ENCODE measurements around the gene SIK3. TPM values are rescaled to one million over a fixed set of nuclear protein-coding genes. Genes with fewer than 3 reads are reported as not detected.

SIK3 gene
- total RNA-seq, 2 experiments from 2014 or later: 81.4 to 86.1 TPM

- H3K4me1 ChIP-seq (ENCODE audit: insufficient read depth, low read length): peaks cover 49% of the 10 kb centered on the region
- Mint-ChIP-seq H3K27ac (peak overlapping the region; percentile 96), H3K27me3 (no peaks in the 10 kb centered on the region), H3K4me1 (ENCODE audit: low read depth) (peaks cover 72% of the 10 kb centered on the region), H3K9me3 (no peaks in the 10 kb centered on the region), H3K4me3 (peak overlapping the region; percentile 99), H3K36me3 (ENCODE audit: low read depth) (peaks cover 31% of the 10 kb centered on the region)
- no peak for TF ChIP-seq CTCF (IDR thresholded peaks at IDR 0.05)
- ChIA-PET CTCF (interaction anchor here (0.9 to 1.4 kb wide), 5 partner anchors 9 to 305 kb away, joined by 3 to 4 read pairs (median 3); no protein-coding TSS in a partner anchor), POLR2A (interaction anchor here (0.8 to 2.9 kb wide), 10 partner anchors 23 to 306 kb away, joined by 3 to 22 read pairs (median 6); partner anchors contain the start of genes APOA5, PAFAH1B2 and SIDT2)
- intact Hi-C loops (cut with DNase I, micrococcal nuclease): loop anchor here in 1 of 2 experiments (2.0 to 5.0 kb wide), 3 partner anchors 14 to 170 kb away; no protein-coding TSS in a partner anchor
- peaks cover 8% of the 10 kb centered on the region for H3K36me3 ChIP-seq (ENCODE audit: insufficient read depth, low read length)
- H3K27me3 ChIP-seq (ENCODE audit: control insufficient read depth in 1 of 2, insufficient read depth in 2 of 2, low read length in 2 of 2): no peaks in the 10 kb centered on the region
- ATAC-seq (ENCODE audit: poor library complexity) (peak; percentile 50), DNase-seq (peak in 13 of 14 experiments; percentile 27 to 85 (median 48))
- no peaks in the 10 kb centered on the region for H3K9me3 ChIP-seq (ENCODE audit: control insufficient read depth in 1 of 2, insufficient read depth in 1 of 2, low read length in 2 of 2)
- peak overlapping the region; percentile 81 to 93 for H3K27ac ChIP-seq (ENCODE audit: low read depth in 1 of 2, low read length in 2 of 2)
- H3K4me3 ChIP-seq (ENCODE audit: low read length): peak overlapping the region; percentile 89
Measured at GRCh38 chr11:117096201-117096991, 1.8 kb downstream of the SIK3 start.

- Histone ChIP-seq H3K27me3 (ENCODE audit: control insufficient read depth in 1 of 2, insufficient read depth in 2 of 2, low read length in 2 of 2) (no peaks in the 10 kb centered on the region), H3K4me3 (ENCODE audit: low read length) (peak overlapping the region; percentile 89), H3K27ac (ENCODE audit: low read depth in 1 of 2, low read length in 2 of 2) (peak overlapping the region; percentile 37 to 93), H3K9me3 (ENCODE audit: control insufficient read depth in 1 of 2, insufficient read depth in 1 of 2, low read length in 2 of 2) (no peaks in the 10 kb centered on the region), H3K36me3 (ENCODE audit: insufficient read depth, low read length) (peaks cover 8% of the 10 kb centered on the region), H3K4me1 (ENCODE audit: insufficient read depth, low read length) (peaks cover 49% of the 10 kb centered on the region)
- peak in 3 of 14 experiments; percentile 35 to 42 (median 39) for DNase-seq
- Mint-ChIP-seq H3K27me3 (no peaks in the 10 kb centered on the region), H3K36me3 (ENCODE audit: low read depth) (peaks cover 32% of the 10 kb centered on the region), H3K9me3 (no peaks in the 10 kb centered on the region), H3K4me1 (ENCODE audit: low read depth) (peaks cover 78% of the 10 kb centered on the region), H3K27ac (peak overlapping the region; percentile 96), H3K4me3 (peak overlapping the region; percentile 99)
- no peak for TF ChIP-seq CTCF (IDR thresholded peaks at IDR 0.05)
- intact Hi-C loops (cut with DNase I, micrococcal nuclease): loop anchor here in 1 of 2 experiments (2.0 to 5.0 kb wide), 3 partner anchors 13 to 169 kb away; no protein-coding TSS in a partner anchor
- POLR2A ChIA-PET: interaction anchor here (0.6 to 2.2 kb wide), 11 partner anchors 12 to 375 kb away, joined by 3 to 10 read pairs (median 4); partner anchors contain the start of genes APOA5, SIDT2 and ZPR1
- ATAC-seq (ENCODE audit: poor library complexity): no peak
- CTCF ChIA-PET: interaction anchor here (0.6 to 0.7 kb wide), 4 partner anchors 10 to 170 kb away, joined by 3 read pairs; no protein-coding TSS in a partner anchor
Measured at GRCh38 chr11:117095284-117096161, 2.7 kb downstream of the SIK3 start.

GRCh38 chr11:117094776-117095175 lies 3.5 kb downstream of the SIK3 start:
- POLR2A ChIA-PET: interaction anchor here (0.6 to 2.2 kb wide), 9 partner anchors 11 to 374 kb away, joined by 3 to 8 read pairs (median 4); partner anchors contain the start of genes APOA5 and ZPR1
- peaks cover 39% of the 10 kb centered on the region for H3K36me3 Mint-ChIP-seq (ENCODE audit: low read depth)
- H3K4me1 Mint-ChIP-seq (ENCODE audit: low read depth): peaks cover 86% of the 10 kb centered on the region
- no peak for TF ChIP-seq CTCF (IDR thresholded peaks at IDR 0.05)
- peak overlapping the region; percentile 96 for H3K27ac Mint-ChIP-seq
- Histone ChIP-seq H3K4me3 (ENCODE audit: low read length) (peak overlapping the region; percentile 89), H3K36me3 (ENCODE audit: insufficient read depth, low read length) (peaks cover 8% of the 10 kb centered on the region), H3K27ac (ENCODE audit: low read depth in 1 of 2, low read length in 2 of 2) (peak overlapping the region in 1 of 2 donors; percentile 93), H3K4me1 (ENCODE audit: insufficient read depth, low read length) (peaks cover 53% of the 10 kb centered on the region), H3K27me3 (ENCODE audit: control insufficient read depth in 1 of 2, insufficient read depth in 2 of 2, low read length in 2 of 2) (no peaks in the 10 kb centered on the region), H3K9me3 (ENCODE audit: control insufficient read depth in 1 of 2, insufficient read depth in 1 of 2, low read length in 2 of 2) (no peaks in the 10 kb centered on the region)
- DNase-seq: peak in 3 of 14 experiments; percentile 15 to 33 (median 28)
- peak overlapping the region; percentile 99 for H3K4me3 Mint-ChIP-seq
- intact Hi-C loops (cut with DNase I, micrococcal nuclease): loop anchor here in 1 of 2 experiments (5.0 kb wide), 1 partner anchor 57 kb away; no protein-coding TSS in a partner anchor
- ATAC-seq (ENCODE audit: poor library complexity): no peak
- H3K9me3 Mint-ChIP-seq: no peaks in the 10 kb centered on the region
- no peaks in the 10 kb centered on the region for H3K27me3 Mint-ChIP-seq
- CTCF ChIA-PET: interaction anchor here (0.5 to 1.6 kb wide), 5 partner anchors 11 to 171 kb away, joined by 3 to 6 read pairs (median 3); no protein-coding TSS in a partner anchor

All from CD4-positive, alpha-beta T cell (primary cell).